H1 (cell line): ENCODE measurements around the gene PBX2. TPM values are rescaled to one million over a fixed set of nuclear protein-coding genes. Genes with fewer than 3 reads are reported as not detected.

Experiments
- CTCF ChIA-PET: fragments of 300-600 bp; sonication (Branson Sonifier 250); formaldehyde crosslinking; loops from one replicate; lab custom pipeline; 2021; ENCODE audit not compliant: partially characterized antibody; lab: Charles Lee
- POLR2A ChIA-PET: fragments of 300-600 bp; sonication (Branson Sonifier 250); formaldehyde crosslinking; loops from one replicate; lab custom pipeline; 2021; ENCODE audit warnings: inconsistent platforms; ENCODE audit not compliant: partially characterized antibody; lab: Charles Lee
- DNase-seq, 2 experiments: peaks; one replicate each; pipeline versions ENCODE4 v3.0.0 to v3.0.0-alpha.2; 2010 to 2022; ENCODE audit warnings: low spot score in 2 of 2, low read depth in 1 of 2, mixed read lengths in 1 of 2
- FAIRE-seq: peaks from 2 replicates; lab custom pipeline; 2011; peaks lifted over from hg19 to GRCh38; lab: Jason Lieb, UNC
- H2AFZ ChIP-seq: 2 replicates; pipeline ENCODE4 v1.8.1; 2012; ENCODE audit warnings: low read length, inconsistent platforms
- H2AK5ac ChIP-seq: 2 replicates; pipeline ENCODE4 v1.6.1; 2013; ENCODE audit warnings: low read depth, low read length
- H2BK120ac ChIP-seq: replicated peaks from 2 replicates; pipeline ENCODE3; 2013; ENCODE audit warnings: low read depth, low read length, inconsistent platforms
- H2BK12ac ChIP-seq: 2 replicates; pipeline ENCODE4 v1.6.1; 2013; ENCODE audit warnings: low read depth, low read length
- H2BK15ac ChIP-seq: 2 replicates; pipeline ENCODE4 v1.6.1; 2013; ENCODE audit warnings: low read length
- H2BK20ac ChIP-seq: 2 replicates; pipeline ENCODE4 v1.6.1; 2013; ENCODE audit warnings: low read length
- H2BK5ac ChIP-seq: 2 replicates; pipeline ENCODE4 v1.6.1; 2013; ENCODE audit warnings: low read depth, low read length
- H3K14ac ChIP-seq: 2 replicates; pipeline ENCODE4 v1.6.1; 2013; ENCODE audit warnings: inconsistent platforms; ENCODE audit not compliant: insufficient read length
- H3K18ac ChIP-seq: 2 replicates; pipeline ENCODE4 v1.6.1; 2013; ENCODE audit warnings: low read length; ENCODE audit errors: extremely low read depth
- H3K23ac ChIP-seq: 2 replicates; pipeline ENCODE4 v1.6.1; 2013; ENCODE audit warnings: inconsistent platforms; ENCODE audit not compliant: insufficient read length
- H3K23me2 ChIP-seq: 2 replicates; pipeline ENCODE4 v1.6.1; 2013; ENCODE audit warnings: low read depth, low read length
- H3K27ac ChIP-seq: 2 replicates; pipeline ENCODE4 v1.6.1; 2011; ENCODE audit warnings: low read depth, low read length, inconsistent platforms
- H3K27me3 ChIP-seq, 4 experiments: replicated peaks in 1 of 4; 1 replicate in 1 of 4; 2 replicates in 3 of 4; pipeline versions ENCODE4 v1.6.1 to v1.8.1; 2011 to 2013; ENCODE audit warnings: low read length in 3 of 4, mild to moderate bottlenecking in 3 of 4, inconsistent platforms in 2 of 4, mixed read lengths in 2 of 4, moderate library complexity in 1 of 4; ENCODE audit not compliant: control insufficient read depth in 3 of 4, insufficient read depth in 3 of 4; ENCODE audit errors: extremely low read depth in 1 of 4
- H3K36me3 ChIP-seq, 4 experiments: 2 replicates each; pipeline versions ENCODE4 v1.6.1 to v1.8.1; 2011 to 2013; ENCODE audit warnings: mild to moderate bottlenecking in 4 of 4, low read length in 3 of 4, moderate library complexity in 2 of 4, control low read depth in 1 of 4, inconsistent platforms in 1 of 4; ENCODE audit not compliant: insufficient read depth in 4 of 4, control insufficient read depth in 2 of 4
- H3K4ac ChIP-seq: replicated peaks from 2 replicates; pipeline ENCODE3; 2013; ENCODE audit warnings: low read length, low read depth, mixed read lengths, inconsistent platforms; ENCODE audit not compliant: insufficient read length
- H3K4me1 ChIP-seq, 4 experiments: replicated peaks in 1 of 4; 1 replicate in 1 of 4; 2 replicates in 3 of 4; pipeline versions ENCODE4 v1.6.1 to v1.8.1; 2011 to 2013; ENCODE audit warnings: low read length in 3 of 4, inconsistent platforms in 2 of 4, mixed read lengths in 1 of 4; ENCODE audit not compliant: insufficient read depth in 4 of 4, control insufficient read depth in 3 of 4
- H3K4me2 ChIP-seq, 2 experiments: 2 replicates each; pipeline versions ENCODE4 v1.6.1 to v1.8.1; 2011 to 2013; ENCODE audit warnings: low read depth in 2 of 2, low read length in 2 of 2, control low read depth in 1 of 2, inconsistent platforms in 1 of 2, mild to moderate bottlenecking in 1 of 2; ENCODE audit not compliant: insufficient read depth in 1 of 2
- H3K4me3 ChIP-seq, 4 experiments: fragments of 200-600, 300-600 bp in 1 of 4; sonication (generic), shearing (Covaris generic), sonication (Bioruptor Twin) in 1 of 4; 2 replicates each; pipeline versions ENCODE4 v1.5.1 to v1.8.1; 2011 to 2016; ENCODE audit warnings: low read length in 4 of 4, low read depth in 3 of 4, control low read depth in 2 of 4, inconsistent platforms in 2 of 4, mild to moderate bottlenecking in 2 of 4, mixed read lengths in 1 of 4, moderate library complexity in 1 of 4; ENCODE audit not compliant: insufficient read depth in 2 of 4; ENCODE audit errors: extremely low read depth in 1 of 4
- H3K56ac ChIP-seq: replicated peaks from 2 replicates; pipeline ENCODE3; 2013; ENCODE audit warnings: low read depth, mild to moderate bottlenecking, mixed read lengths, low read length, inconsistent platforms; ENCODE audit not compliant: insufficient read length
- H3K79me1 ChIP-seq: 2 replicates; pipeline ENCODE4 v1.6.1; 2013; ENCODE audit warnings: low read depth, low read length, control low read depth
- H3K79me2 ChIP-seq, 2 experiments: 2 replicates each; pipeline versions ENCODE4 v1.6.1 to v1.8.1; 2012 to 2013; ENCODE audit warnings: low read length in 2 of 2, mild to moderate bottlenecking in 2 of 2, inconsistent platforms in 1 of 2; ENCODE audit not compliant: insufficient read depth in 2 of 2, control insufficient read depth in 1 of 2
- H3K9ac ChIP-seq, 4 experiments: replicated peaks in 1 of 4; 1 replicate in 1 of 4; 2 replicates in 3 of 4; pipeline versions ENCODE4 v1.6.1 to v1.8.1; 2011 to 2013; ENCODE audit warnings: low read depth in 3 of 4, low read length in 3 of 4, control low read depth in 2 of 4, mild to moderate bottlenecking in 2 of 4, moderate library complexity in 2 of 4, inconsistent platforms in 1 of 4; ENCODE audit errors: extremely low read depth in 1 of 4
- H3K9me3 ChIP-seq, 2 experiments: 2 replicates each; pipeline versions ENCODE4 v1.6.1 to v1.8.1; 2012 to 2013; ENCODE audit warnings: mild to moderate bottlenecking in 2 of 2, moderate library complexity in 2 of 2, control low read depth in 1 of 2, inconsistent platforms in 1 of 2, low read depth in 1 of 2, low read length in 1 of 2, mixed read lengths in 1 of 2; ENCODE audit not compliant: insufficient read depth in 2 of 2
- H4K20me1 ChIP-seq, 2 experiments: replicated peaks in 1 of 2; 2 replicates each; pipeline versions ENCODE3 to v1.8.1; 2011 to 2013; ENCODE audit warnings: inconsistent platforms in 2 of 2, low read length in 2 of 2, mild to moderate bottlenecking in 1 of 2; ENCODE audit not compliant: insufficient read depth in 2 of 2, control insufficient read depth in 1 of 2
- H4K5ac ChIP-seq: 2 replicates; pipeline ENCODE4 v1.6.1; 2013; ENCODE audit warnings: low read length, low read depth, mixed read lengths, inconsistent platforms; ENCODE audit not compliant: insufficient read length
- H4K8ac ChIP-seq: 2 replicates; pipeline ENCODE4 v1.8.0; 2013; ENCODE audit warnings: mild to moderate bottlenecking, moderate library complexity, low read length, inconsistent platforms; ENCODE audit not compliant: insufficient read depth; ENCODE audit errors: extremely low read depth
- H4K91ac ChIP-seq: replicated peaks from 2 replicates; pipeline ENCODE3; 2013; ENCODE audit warnings: low read length, mixed read lengths, inconsistent platforms; ENCODE audit not compliant: insufficient read length
- CEBPB ChIP-seq: IDR thresholded peaks from 2 replicates; pipeline ENCODE4 v1.6.1; 2012; ENCODE audit warnings: low read depth, low read length
- POLR2A ChIP-seq, 2 experiments: IDR thresholded peaks; 1 replicate in 1 of 2; 2 replicates in 1 of 2; pipeline ENCODE4 v1.6.1; 2011; ENCODE audit warnings: low read depth in 2 of 2, low read length in 2 of 2, mild to moderate bottlenecking in 2 of 2; ENCODE audit errors: control extremely low read depth in 1 of 2
- TCF12 ChIP-seq: IDR thresholded peaks from 2 replicates; pipeline ENCODE4 v1.6.1; 2011; ENCODE audit warnings: low read depth, mild to moderate bottlenecking, low read length
- WGBS, 2 experiments: shearing (Covaris generic) in 1 of 2; methylation state at CpG; one replicate each; pipeline versions ENCODE4 v1.1.6 to v1.1.7; 2013 to 2015; ENCODE audit warnings: low lambda C conversion rate in 2 of 2, mixed read lengths in 2 of 2, inconsistent platforms in 1 of 2, low coverage in 1 of 2, missing lambda C conversion rate in 1 of 2; ENCODE audit not compliant: insufficient replicate concordance in 2 of 2, insufficient coverage in 1 of 2, insufficient read length in 1 of 2; ENCODE audit errors: extremely low coverage in 1 of 2, missing lambda C conversion rate in 1 of 2; 5-methylcytosine and 5-hydroxymethylcytosine counted together
- polyA plus RNA-seq, 7 experiments: library from polyadenylated mRNA; depleted of rRNA in 3 of 7; stranded (reverse) in 5 of 7; unstranded in 2 of 7; fragments of >200 nt in 5 of 7; fragments of 200-250 nt in 2 of 7; gene quantifications; 1 replicate in 5 of 7; 2 replicates in 1 of 7; 4 replicates in 1 of 7; pipeline versions ENCODE4 v1.2.1 to v1.2.3, GENCODE V29; 2011 to 2013; ENCODE audit warnings: missing spikeins in 2 of 7, mixed read lengths in 2 of 7
- total RNA-seq: library from RNA; stranded (reverse); fragmentation: NEBNext Ultra II Directional; extraction: Animal tissue kit (Norgen Biotek cat#: 25700); gene quantifications from 2 replicates; pipeline ENCODE4 v1.2.1, GENCODE V29; 2021

PBX2 gene
- total and polyA plus RNA-seq, 2 of the 8 experiments (the other 6 are each of a cell fraction or from before 2014, with no cell fraction given) = 102 to 130 TPM

GRCh38 chr6:32184084-32184640 is 5.8 kb downstream of the PBX2 start, which contains the start of gene AGER:
Gene AGER, minus strand, starts transcription at chr6:32184253. Its CDS starts 31 bp downstream, at chr6:32184222.
- H2AFZ ChIP-seq = no peak within 1 kb of the TSS
- peaks cover 0 to 10% (median 2%) of the 10 kb centered on the region in 4 experiments; a peak in 5 of 7 replicates for H3K4me1 ChIP-seq
- H4K5ac ChIP-seq = no peak within 1 kb of the TSS
- no peak within 1 kb of the TSS for H3K56ac ChIP-seq
- H3K23me2 ChIP-seq = peaks cover 5% of the 10 kb centered on the region
- no peak within 1 kb of the TSS for H3K4me2 ChIP-seq
- peaks cover 6 to 45% (median 33%) of the 10 kb centered on the region in 4 experiments for H3K36me3 ChIP-seq
- WGBS, 2 experiments = 84% methylated on average over 6 of the region's 6 CpGs; no CpG with 5 or more reads in 1 of the 2 experiments
- no peak within 1 kb of the TSS for H3K4me3 ChIP-seq
- H3K9me3 ChIP-seq = no peaks in the 10 kb centered on the region
- H3K79me2 ChIP-seq = peaks cover 0 to 14% of the 10 kb centered on the region in 2 experiments; a peak in 2 of 4 replicates
- no peak within 1 kb of the TSS for H2BK15ac ChIP-seq
- H2BK12ac ChIP-seq = no peak within 1 kb of the TSS
- no peak within 1 kb of the TSS for H4K91ac ChIP-seq
- H3K27ac ChIP-seq = no peak within 1 kb of the TSS
- FAIRE-seq (no peak), DNase-seq (no peak)
- H2AK5ac ChIP-seq = no peak within 1 kb of the TSS
- no peak within 1 kb of the TSS; a peak in 1 of 7 replicates for H3K9ac ChIP-seq
- ChIA-PET POLR2A (no interaction called here), CTCF (no interaction called here)
- no peak within 1 kb of the TSS for H3K14ac ChIP-seq
- no peak within 1 kb of the TSS for H3K23ac ChIP-seq
- peak within 1 kb of the TSS; percentile 42; the same call in 1 of the 2 replicates for H4K8ac ChIP-seq
- no peak within 1 kb of the TSS for H2BK20ac ChIP-seq
- H3K18ac ChIP-seq = no peak within 1 kb of the TSS
- H3K79me1 ChIP-seq = peaks cover 2% of the 10 kb centered on the region
- H2BK5ac ChIP-seq = no peak within 1 kb of the TSS
- H3K4ac ChIP-seq = no peak within 1 kb of the TSS
- no peak within 1 kb of the TSS for H2BK120ac ChIP-seq
- H3K27me3 ChIP-seq = no peaks in the 10 kb centered on the region; a peak in 1 of 7 replicates
- TF ChIP-seq POLR2A (IDR thresholded peaks at IDR 0.05; ENCODE audit: control extremely low read depth in 1 of 2, low read depth in 2 of 2, low read length in 2 of 2) (peak in 1 of 2 experiments; percentile 53; a peak in 1 of 3 replicates), TCF12 (no peak), CEBPB (0 out of 2 replicates have a peak, but pooled peaks have one; percentile 40)
- peaks cover 0 to 3% of the 10 kb centered on the region in 2 experiments for H4K20me1 ChIP-seq
